GM18498 (cell line): ENCODE data around the gene CUL2.
"Not testable (repeated sequence)": the region's sequence is repeated elsewhere in the genome, so short reads cannot be mapped to it uniquely, and the experiment has no call there.

ENCODE experiments used
- ATAC-seq: cut with Tn5 transposase; IDR thresholded peaks from one replicate; pipeline ENCODE4 v1.9.1; 2021; ENCODE audit warnings: mild to moderate bottlenecking, moderate library complexity; ENCODE audit not compliant: unreplicated experiment

Gene CUL2

DNA sequence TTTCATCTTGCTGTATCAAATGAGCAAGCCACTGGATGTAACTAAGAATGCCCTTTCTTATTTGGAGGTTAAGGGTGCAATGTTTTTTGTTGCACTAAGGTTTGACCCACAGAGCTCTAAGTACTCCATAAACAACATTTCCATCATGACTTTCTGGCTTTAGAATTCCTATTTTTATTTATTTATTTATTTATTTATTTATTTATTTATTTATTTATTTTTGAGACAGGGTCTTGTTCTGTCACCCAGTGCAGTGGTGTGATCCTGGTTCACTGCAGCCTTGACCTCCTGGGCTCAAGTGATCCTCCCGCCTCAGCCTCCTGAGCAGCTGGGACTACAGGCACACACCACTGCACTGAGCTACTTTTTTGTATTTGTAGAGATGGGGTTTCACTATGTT, 9.9 kb downstream of the CUL2 start:
- not testable (repeated sequence) for ATAC-seq

DNA sequence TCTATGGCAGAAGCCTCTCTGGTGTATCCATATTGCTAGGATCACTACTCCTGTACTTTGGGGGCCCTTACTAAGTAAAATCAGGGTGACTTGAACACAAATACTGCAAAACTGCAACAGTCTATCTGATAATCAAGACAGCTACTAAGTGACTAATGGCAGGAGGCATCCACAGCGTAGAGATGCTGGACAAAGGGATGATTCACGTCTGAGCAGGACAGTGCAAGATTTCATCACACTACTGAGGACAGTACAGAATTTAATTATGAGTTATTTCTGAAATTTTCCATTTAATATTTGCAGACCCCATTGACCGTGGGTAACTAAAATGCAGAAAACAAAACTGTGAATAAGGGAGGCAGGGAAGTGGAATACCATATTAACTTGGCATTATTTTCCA, 10.4 kb downstream of the CUL2 start:
- ATAC-seq = no peak

DNA sequence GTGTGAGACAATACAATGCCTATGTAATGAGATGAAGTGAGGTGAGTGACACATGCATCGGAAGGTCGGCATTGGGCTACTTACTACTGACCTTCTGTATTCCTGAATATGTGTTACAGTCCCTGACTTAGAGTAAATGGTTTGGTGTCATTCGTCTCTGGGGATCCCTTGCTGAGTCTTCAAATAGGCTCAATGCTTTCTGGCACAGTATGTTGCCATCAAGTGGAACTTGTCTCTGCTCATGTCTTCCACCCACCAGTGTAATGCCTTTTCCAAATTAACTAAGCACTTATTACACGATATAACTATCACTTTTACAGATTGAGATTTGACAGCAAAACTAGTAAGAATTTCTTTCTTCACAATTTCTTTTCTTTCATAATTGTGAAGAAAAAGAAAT, 10.9 kb downstream of the CUL2 start:
- no peak for ATAC-seq

DNA sequence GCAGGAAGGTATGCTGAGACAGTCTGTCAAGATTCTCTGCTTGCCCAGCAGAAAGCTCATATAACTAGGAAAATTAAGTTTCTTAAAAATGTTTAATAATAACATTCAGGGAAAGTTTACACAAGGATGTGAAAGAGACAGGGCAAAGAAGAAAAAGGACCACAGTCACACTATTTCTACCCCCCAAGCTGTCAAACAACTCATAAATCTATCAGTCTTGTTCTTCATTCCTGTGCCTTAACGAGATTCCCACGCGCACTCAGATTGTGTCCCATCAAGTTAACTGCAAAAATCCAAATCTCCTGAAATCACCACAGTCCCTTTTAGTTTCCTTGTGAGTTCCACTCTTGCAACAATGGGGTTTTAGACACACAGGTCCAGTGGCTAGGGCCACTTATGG, 14.9 kb downstream of the CUL2 start:
- ATAC-seq = no peak

DNA sequence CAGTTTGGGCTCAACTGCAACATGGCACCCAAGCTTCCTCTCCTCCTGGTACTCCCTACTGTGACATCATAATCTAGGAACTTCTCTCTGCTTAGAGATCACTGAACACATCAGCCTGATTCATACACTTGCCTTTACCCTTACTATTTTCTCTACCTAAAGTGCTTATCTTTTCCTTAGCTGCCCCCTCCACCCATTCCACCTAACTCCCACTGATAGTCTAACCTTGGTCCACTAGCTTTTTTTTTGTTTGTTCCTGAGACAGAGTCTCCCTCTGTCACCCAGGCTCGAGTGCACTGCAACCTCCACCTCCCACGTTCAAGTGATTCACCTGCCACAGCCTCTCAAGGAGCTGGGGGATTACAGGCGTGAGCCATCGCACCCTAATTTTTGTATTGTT, 15.9 kb downstream of the CUL2 start:
- ATAC-seq = no peak

DNA sequence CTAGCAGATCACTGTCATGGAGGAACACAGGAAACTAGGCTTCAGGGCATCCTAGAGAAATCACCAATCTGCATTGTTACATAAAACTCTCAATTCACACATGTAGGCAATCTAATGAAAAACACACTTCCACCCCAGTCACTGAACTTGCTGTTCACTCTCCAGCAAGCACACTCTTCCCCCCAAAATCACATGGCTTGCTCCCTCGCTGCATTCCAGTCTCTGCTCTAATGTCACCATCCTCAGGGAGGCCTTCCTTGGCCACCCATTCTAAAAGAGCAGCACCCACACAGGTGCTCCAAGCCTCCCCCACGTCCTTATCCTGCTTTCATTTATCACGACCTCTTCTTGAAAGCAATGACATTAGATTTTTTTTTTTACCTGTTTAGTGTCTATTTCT, 19.6 kb downstream of the CUL2 start:
- no peak for ATAC-seq

DNA sequence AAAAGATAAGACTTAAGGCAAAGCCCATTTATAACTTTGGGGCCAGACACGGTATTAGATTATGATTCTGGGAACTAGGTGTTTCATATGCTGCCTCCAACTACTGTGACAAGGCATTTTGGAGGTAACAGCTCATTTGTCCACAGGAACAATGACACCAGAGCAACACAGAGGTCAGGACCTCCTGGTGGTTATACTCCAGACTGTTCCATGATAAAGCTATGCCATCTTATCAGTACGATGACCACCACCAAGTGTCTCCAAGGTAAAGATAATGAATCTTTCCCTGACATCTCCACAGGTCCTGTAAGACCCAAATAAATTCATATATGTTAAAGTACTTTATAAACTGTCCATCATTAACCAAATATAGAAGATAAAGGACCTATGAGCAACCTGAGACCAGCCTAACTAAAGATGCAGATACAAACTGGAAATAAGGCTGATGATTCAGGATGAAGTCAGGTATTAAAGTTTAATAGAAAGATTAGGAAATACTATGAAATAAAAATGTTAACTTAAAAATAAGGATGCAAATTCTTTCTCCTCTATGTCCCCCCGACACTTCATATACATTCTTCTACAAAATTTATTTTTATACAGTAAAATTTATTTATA, 26.2 kb downstream of the CUL2 start:
- no peak for ATAC-seq

DNA sequence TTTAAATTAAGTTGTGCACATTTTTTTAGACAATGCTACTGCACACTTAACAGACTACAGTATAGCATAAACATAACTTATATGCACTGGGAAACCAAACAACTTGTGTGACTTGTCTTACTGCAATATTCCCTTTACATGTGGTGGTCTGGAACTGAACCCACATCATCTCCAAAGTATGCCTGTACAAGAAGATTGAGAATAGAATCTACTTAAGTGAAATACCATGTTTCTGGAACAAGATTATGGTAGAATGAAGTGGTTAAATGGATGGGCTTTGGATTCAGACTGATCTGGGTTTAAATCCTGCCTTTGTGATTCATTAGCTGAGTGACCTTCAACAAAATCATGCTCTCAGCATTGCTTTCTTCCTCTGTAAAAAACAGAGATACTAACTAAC, 30.7 kb downstream of the CUL2 start:
- ATAC-seq = no peak

DNA sequence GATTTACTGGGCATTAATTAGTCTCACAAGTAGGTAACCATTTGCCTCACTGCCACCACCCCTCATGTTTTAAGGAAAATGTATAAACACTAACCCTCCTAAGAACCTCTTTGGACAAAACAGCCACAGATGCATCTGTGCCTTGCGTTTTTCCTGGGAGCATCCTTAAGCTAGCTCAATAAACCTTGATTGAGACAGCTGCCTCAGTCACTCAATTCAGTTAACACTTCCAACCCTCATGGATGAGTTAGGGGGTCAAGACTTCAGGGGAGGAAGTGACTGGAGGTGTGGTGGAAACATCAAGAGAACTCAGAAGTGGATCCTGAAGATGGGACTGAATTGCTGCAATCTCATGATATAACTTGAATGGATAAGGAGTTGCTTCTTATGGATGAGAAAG, 31.5 kb downstream of the CUL2 start:
- ATAC-seq = no peak

DNA sequence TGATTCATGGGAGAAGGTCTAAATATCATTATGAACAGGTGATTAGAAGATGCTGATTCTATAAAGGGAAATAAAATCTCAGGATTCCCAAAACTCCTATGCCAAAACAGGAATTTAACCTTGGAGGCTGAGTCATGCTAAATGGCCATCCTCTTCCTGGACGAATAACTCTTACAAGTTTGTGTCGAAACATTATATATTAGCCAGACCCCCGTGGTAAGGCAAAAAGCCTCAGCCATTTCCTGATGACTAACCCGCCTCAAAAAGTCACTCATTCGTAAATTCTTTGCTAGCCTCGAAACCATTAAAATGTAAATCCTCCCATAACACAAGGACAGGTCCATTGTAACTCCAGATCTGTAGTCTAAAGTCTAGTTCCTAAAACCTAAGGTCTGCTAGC, 32.0 kb downstream of the CUL2 start:
- ATAC-seq = no peak

DNA sequence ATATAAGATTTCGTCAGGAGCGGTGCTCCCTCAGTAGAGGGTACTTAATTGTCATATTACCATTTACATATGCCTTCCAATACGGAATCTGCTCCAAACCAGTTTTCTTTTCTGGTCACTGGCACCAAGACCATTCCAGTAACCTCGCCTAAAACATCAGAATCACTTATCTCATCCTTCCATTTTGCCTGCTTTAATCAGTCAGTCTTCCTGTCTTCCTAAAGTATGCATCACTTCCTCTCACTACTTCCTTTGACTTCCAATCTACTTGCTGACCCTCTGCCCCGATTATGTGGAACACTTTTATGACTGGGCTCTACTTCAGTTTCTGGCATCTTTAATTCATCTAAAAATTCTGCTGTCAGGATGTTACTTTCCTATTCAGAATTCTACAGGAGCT, 33.5 kb downstream of the CUL2 start:
- no peak for ATAC-seq

DNA sequence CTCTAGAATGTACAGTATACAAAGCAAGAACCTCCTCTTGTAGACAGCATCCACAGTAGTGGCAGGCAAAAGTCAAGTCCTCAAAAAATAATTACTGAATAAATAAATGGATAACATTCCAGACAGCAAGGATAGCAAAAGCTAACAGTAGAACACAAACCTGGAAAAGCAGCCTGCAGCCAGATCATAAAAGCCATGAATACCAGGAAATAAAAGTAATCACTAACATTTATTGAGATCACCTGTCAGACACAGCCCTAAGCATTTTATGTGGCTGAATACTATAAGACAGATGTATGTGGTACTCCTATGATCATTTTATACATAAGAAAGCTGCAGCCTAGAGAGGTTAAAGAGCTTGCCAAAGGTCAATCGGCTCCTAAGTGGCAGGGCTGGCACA, 34.0 kb downstream of the CUL2 start:
- ATAC-seq = no peak

DNA sequence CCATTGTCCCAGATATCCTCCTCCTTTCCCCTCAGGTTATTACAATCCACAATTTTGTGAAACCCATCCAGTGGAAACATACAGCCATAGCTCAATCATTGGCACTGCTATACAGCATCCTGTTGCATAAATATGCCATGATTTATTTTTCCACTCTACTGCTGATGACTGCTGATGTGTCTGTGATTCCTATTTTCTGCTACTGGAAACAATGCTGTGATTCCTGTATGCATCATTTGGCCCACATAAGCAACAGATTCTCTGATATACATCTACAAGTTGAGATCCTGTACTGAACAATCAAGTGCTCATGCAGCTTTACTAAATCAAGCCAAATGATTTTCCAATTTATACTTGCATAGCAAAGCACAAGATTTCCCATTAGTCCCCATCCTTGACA, 39.6 kb downstream of the CUL2 start:
- ATAC-seq = no peak

DNA sequence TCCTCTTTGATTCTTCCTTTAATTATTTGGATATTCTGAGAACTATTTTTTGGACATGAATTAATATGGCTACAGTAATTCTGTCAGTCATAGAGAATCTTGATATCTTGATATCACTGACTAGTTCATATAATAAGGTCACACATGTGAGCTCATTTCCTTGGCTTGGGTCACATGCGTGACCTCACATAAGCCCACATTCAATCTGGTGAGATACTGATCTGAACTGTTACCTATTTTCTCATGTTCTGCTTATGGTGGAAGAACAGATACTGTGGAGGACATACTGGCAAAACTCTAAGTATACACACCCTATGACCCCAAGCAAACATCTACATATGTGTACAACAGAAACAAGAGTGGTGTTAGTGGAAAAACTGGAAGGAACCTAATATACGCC, 44.1 kb downstream of the CUL2 start:
- ATAC-seq = no peak

DNA sequence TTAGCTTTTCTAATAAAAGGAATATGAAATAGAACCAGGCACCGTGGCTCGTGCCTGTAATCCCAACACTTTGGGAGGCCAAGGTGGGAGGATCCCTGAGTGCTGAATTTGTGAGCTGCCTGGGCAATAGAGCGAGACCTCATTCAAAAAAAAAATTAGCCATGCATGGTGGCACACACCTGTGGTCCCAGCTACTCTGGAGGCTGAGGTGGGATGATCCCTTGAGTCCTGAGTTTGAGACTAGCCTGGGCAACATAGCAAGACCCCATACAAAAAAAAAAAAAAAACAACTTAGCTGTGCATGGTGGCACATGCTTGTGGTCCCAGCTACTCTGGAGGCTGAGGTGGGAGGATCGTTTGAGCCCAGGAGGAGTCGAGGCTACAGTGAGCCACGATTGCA, 44.9 kb downstream of the CUL2 start:
- ATAC-seq = not testable (repeated sequence)

DNA sequence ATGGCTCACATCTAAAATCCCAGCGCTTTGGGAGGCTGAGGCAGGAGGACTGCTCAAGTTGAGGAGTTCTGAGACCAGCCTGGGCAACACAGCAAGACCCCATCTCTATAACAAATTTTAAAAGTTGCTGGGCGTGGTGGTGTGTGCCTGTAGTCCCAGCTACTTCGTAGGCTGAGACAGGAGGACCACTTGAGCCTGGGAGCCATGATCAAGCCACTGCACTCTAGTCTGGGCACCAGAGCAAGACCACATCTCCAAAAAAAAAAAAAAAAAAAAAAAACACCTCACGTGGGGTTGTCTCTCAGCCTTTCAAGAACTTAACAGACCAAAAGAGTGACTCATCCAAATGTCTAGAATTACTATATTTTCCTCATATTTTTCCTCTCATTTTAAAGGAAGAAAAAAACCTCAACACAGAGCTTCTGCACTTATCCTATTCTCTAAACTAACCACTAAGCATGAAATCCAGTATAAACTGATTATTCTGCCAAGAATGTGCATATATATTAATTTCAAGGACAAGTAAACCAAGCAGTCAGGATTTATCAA, 46.3 kb downstream of the CUL2 start:
- ATAC-seq = no peak

DNA sequence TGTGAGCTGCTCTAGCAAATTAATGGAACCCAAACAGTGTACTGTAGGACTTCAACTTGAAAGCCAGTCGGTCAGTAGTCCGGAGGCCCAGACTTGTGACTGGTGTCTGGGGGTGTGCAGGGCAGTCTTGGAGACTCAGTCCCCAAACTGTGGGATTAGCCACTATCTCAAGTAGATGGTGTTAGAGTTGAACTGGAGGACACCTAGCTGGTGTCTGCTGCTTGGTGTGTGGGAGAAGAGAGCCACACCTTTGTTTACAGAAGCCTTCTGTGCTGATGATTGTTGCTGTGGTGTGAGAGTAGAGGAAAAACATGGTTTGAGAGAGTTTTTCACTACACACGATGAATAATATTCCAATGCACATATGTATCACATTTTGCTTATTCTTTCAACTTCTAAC, 47.4 kb downstream of the CUL2 start:
- ATAC-seq = no peak

DNA sequence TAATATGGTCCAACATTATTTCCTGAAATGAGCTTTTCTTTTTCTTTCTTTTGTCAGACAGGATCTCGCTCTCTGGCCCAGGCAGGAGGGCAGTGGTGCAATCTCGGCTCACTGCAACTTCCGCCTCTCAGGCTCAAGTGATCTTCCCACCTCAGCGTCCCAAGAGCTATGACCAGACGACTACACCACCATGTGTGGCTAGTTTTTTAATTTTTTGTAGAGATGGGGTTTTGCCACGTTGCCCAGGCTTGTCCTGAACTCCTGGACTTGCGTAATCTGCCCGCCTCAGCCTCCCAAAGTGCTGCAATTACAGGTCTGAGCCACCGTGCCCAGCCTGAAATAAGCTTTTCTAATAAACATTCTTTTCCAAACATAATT, 48.6 kb downstream of the CUL2 start:
- ATAC-seq = no peak

DNA sequence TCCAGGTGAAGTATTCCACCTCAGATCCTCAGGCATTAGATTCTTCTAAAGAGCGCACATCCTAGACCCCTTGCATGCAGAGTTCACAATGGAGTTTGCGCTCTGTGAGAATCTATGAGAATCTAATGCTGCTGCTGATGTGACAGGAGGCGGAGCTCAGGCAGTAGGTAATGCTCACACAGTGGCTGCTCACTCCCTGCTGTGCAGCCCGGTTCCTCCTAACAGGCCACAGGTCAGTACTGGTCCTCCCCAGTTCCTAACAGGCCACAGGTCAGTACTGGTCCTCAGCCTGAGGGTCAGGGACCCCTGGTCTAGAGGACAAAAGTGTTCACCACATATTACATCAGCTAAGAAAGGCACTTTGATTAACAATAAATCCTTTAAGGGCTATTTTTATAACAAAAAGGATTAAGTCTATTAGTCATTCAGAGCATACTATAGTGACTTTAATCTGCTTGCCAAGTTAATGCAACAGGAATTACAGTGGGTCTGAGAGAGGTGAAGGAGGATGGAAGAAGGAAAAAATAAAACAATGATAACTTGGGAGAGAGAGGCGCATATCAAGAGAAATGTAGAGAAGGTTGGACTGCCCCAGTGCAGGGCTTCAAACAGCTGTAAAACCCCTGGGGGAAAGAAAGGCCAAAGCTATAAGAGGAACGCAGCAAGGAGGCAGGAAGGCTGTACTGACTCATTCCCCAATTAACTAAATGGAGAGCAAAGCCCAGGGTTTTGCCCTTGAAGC, 49.2 kb downstream of the CUL2 start:
- no peak for ATAC-seq

DNA sequence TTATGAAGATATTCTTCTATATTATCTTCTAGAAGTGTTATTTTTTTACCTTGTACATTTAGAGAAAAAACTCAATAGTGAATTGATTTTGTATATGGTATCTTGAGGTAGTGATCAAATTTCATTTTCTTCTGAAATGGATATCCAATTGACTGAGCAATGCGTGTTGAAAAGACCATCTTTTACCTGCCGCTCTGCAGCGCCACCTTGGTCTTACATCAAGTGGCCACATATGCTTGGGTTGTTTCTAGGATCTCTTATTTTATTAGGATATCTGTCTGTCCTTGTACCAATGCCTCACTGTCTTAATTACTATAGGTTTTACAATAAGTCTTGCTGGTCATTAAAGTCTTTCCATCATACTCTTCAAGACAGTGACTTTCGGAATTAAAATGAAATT, 53.0 kb downstream of the CUL2 start:
- ATAC-seq = no peak

DNA sequence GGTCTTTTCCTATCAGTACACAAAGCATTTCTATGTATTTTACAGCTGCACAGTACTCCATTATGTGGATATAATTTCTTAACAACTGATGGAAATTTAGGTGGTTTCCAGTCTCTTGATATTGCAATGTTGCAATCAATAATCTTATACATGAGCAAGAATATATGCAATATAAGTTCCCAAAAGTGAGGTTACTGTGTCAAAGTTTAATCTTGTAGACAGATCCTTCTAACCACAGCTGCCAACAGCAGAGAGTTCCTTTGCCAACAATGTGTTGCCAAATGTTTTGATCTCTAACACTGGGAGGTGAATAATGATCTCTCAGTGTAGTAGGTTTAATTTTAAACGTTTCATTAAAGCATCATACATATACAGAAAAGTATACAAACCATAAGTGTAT, 54.5 kb downstream of the CUL2 start:
- ATAC-seq = no peak

DNA sequence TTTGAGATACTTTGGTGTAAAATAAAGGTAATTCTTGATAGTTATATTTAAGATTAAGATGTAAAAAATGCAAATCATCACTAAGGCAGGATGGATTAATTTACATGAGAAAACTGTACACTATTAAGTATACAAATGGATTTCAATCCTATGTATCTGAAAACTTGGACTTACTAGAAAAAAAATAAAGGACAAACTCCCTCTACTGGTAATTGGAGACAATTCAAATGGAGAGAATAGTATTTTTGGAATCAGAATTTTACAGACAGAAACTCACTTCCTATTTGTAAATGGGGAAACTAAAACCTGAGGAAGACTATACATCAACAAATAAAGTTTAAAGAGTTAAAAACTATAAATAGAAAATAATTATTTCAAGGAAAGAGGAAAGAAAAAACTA, 62.6 kb downstream of the CUL2 start:
- no peak for ATAC-seq

DNA sequence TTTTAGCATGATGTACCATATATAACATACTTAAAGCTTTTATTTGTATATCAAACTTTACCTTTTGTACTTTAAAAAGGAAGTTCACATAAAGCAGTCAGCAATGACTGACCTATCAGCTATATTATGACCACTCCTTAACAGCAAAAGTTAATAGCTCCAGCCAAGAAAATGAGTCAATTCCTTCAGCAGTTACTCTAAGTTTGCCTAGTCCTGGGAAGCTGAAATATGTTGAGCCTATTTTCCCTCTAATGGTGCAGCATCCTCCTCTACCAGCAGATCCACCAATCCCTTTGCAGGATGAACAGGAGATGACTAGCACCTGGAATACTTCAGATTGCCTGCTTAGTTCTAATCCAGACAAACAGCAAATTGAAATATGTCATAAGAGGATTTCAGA, 64.2 kb downstream of the CUL2 start:
- ATAC-seq = no peak
